ENCODE results near the gene ZIK1. TPM values are rescaled to one million over a fixed set of nuclear protein-coding genes. Genes with fewer than 3 reads are reported as not detected.

Gene ZIK1
- not detected in 5 replicates for total RNA-seq (2022; extraction: Qiagen RNA extraction)

DNA sequence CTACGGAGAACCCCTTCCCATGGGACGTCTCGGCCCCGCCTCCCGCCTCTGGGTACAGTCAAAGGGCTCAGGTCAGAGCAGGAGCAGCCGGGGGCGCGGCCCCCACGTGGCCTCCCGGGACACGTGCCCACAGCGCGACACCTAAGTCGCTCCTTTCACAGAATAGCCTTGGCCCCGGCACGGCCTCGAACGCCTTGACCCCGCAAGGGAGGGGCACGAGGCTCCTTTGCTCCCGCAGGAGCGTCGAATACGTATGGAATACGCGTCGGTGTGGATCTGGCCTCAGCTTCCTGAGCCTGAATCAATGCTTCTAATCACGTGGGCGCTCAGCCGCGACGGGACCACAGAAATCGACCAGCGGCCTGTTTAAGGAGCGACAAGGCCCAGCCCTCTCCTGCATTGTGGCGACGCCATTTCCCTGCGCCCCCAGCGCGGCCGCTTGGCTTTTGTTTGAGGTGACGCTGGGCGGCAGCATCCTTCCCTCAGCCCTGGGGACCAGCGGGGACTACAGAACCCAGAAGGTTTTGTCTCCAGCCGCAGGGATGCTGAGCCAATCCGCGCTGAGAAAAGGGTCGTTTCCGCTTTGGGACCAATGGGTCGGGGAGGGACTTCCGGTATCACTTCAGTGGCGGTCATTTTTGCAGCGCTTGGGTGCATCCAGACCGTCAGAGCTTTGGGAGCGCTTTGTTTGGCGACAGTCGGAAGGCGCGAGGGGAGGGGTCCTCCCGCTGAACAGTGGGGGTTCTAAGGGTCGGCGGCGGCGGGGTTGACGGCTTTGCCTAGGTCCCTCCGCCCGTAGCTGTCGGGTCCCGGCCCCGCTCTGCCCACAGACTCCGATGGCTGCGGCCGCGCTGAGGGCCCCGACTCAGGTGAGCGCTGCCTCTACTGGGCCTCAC lies at the start of gene ZIK1:
TSS of gene ZIK1 (plus strand) at position 625 of the 896 bp plus-strand sequence. CDS start at position 837, 212 bp downstream.

DNA sequence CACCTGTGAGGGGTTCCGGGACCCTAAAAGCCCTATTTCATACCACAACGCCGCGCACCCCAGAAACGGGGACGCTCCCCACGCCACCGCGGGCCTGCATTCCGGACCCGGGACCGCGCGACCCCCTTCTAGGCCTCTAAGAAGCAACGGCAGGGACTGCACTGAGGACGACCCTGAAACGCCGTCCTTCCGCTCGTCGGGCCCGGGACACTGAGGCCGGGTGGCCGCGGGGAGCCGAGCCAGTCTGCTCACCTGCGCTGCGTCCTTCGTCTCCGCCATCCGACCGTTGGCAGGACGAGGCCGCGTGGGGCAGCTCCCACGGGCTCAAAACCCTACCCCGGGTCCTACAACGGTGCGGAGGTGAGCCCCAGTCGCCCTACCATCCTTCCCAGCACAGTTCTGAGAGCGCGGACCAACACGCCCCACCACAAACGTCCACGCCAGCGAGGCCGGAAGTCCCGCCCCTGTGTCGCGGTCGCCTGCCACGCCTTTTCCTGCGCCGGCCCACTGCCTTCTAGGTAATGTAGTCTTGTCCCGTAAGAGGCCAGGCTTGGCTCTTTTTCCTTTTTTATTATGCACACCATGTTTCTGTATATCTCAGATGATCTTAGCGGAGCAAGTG lies 24.4 kb upstream of the ZIK1 start, which contains the start of gene ZNF550:
TSS of gene ZNF550 (minus strand) at position 460 of the 622 bp plus-strand sequence. CDS start at position 279, 181 bp downstream.

DNA sequence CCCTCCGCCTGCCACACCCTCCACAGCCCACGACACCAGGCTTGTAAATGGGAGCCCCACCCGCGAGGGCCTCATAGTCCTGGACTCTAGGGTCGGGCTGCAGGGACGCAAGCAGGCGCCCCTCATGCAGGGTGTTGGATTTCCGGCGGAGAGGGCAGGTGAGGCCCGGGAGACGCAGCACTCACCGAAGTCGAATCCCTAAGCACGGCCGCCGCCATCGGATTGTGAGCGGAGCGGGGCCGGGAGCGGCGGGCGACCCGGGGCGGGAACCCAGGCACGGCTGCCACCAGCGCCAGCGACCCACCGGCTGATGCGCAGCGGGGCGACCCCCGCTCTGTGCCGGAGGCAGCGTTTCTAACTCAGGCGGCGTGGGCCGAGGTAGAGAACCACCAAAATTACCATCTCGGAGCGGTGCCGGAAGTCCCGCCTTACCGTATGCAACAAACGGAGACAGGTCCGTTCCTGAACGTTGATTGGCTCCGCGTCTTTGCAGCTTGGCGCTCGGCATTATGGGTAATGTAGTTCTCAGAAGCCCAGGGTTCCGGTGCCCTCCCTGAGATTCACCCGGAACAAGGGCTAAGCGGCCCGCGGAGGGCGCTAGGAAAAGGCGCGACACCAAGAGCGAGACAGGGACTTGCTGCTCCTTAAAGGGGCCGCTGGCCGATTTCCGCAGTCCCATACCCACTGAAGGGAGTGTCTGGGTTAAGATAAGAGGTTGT lies 5.3 kb upstream of the ZIK1 start, which contains the start of gene ZNF416:
TSS of gene ZNF416 (minus strand) at position 425 of the 719 bp plus-strand sequence. CDS start at position 218, 207 bp downstream.

DNA sequence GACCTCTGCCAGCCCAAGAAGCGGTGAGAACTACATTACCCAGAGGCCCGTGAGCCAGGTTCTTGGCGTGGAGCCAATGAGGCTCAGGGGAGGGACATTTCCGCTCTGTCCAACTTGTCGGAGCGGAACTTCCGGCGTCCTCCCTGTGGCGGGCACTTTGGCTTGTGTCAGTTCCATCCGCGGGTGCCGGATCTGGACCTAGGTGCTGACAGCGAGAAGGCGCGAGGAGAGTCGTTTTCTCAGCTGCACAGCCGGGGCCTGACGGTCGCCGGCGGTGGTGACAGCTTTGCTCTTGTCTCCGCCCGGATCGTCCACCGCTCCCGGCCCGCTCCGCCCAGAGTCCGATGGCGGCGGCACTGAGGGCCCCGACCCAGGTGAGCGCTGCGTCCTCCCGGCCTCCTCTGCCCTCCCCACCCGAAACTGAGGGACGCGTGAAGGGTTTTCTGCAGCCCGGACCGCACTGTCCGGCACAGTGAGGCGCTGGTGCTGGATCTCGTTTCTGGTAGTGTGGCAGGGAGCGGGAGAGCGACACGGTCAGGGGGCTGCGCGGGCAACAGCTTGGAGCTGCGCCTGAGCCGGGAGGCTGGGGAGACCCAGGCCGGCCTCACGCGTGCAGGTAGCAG lies 15.9 kb downstream of the ZIK1 start, which contains the start of gene ZNF530:
TSS of gene ZNF530 (plus strand) at position 125 of the 623 bp plus-strand sequence. CDS start 4,461 bp downstream, outside the sequence.

DNA sequence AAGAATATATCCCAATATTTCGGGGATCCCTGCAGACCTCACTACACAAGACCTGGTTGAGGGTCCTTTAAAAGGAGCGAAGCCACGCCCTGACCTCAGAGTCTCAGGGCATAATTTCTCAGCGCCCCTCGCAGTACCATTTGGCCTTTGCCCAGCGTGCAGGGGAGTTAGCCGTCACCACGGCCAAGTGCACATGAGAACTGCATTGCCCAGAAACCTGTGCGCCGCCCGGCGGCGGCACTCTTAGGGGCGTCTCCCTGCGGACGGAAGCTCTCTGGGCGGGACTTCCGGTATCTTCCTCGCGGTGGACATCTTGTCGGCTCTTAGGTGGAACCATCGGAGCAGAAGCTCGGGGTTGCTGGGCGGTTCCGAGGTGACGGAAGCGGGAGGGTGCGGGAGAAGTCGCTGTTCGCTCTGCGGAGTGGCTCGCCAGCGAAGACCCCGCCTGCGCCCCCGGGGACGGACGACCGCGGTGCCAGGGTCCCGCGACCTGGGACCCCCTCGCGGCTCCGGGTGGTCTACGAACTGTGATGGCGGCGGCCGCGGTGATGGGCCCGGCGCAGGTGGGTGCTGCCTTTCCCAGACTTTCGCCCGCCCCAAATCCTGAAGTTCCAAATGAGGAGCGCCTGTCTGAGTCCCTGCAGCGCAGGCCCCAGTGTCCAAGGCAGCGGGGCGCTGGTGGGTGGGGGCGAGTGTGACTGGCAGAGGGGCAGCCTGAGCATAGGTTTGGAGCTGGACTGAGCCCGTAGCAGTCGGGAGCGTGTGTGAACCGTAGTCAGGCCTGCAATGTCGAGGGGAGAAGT lies 30.2 kb downstream of the ZIK1 start, which contains the start of gene ZNF134:
TSS of gene ZNF134 (plus strand) at position 302 of the 803 bp plus-strand sequence. CDS start 5,227 bp downstream, outside the sequence.

DNA sequence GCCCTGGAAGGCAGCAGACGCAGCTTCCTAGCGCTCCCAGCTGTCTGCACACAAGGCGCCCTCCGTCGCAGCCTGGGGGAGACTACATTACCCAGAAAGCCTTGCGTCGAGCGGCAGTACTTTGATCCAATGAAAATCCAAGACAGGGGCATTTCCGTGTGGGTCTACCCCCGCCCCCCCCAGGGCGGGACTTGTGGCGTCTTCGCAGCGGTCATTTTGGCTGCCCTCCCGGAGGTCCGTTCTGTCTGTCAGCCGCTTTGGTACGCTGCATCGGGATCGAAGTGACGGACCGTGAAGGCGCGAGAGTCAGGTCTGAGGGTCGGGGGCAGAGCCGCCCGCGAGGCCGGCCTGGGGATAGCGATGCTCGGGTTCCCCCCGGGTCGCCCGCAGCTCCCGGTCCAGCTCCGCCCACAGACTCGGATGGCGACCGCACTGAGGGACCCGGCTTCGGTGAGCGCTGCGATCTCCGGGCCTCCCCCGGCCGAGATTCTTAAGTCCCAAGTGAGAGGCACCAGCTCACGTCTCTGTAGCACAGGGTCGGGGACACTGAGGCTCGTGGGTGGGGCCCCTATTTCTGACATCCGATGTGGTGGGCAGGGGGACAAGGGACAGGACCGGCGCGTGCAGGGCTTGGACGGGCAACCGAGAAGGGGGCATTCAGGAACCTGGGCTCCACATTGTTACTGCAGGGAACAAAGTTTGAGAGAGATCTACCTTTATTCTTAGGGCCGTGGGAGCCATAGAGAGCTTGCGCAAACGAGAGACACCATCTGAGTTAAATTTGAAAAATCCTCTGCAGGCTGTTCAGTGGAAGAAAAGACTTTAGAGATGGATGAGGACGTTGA lies 49.3 kb downstream of the ZIK1 start, which contains the start of gene ZNF211:
TSS of gene ZNF211 (plus strand) at position 182 of the 845 bp plus-strand sequence. CDS start at position 361, 179 bp downstream.

Other genes starting within 250 kb of the ZIK1 start
- 2.1 to 2.7 TPM (median 2.4 TPM) in 5 replicates for gene ZNF304, start 232.9 kb upstream of the ZIK1 start, total RNA-seq (2022; extraction: Qiagen RNA extraction)
- gene TRAPPC2B, start 220.6 kb upstream of the ZIK1 start, total RNA-seq (2022; extraction: Qiagen RNA extraction) = 13.7 to 16.4 TPM (median 16.3 TPM) in 5 replicates
- 0.85 to 1.5 TPM (median 1.4 TPM) in 5 replicates for gene ZNF547, start 220.6 kb upstream of the ZIK1 start, total RNA-seq (2022; extraction: Qiagen RNA extraction)
- 3.3 to 5.0 TPM (median 3.7 TPM) in 5 replicates for gene ZNF548, start 194.3 kb upstream of the ZIK1 start, total RNA-seq (2022; extraction: Qiagen RNA extraction)
- gene ZNF17, start 173.0 kb upstream of the ZIK1 start, total RNA-seq (2022; extraction: Qiagen RNA extraction) = 3.8 to 7.0 TPM (median 4.9 TPM) in 5 replicates
- 14.1 to 16.4 TPM (median 15.0 TPM) in 5 replicates for gene ZNF749, start 148.8 kb upstream of the ZIK1 start, total RNA-seq (2022; extraction: Qiagen RNA extraction)
- gene VN1R1, start 127.0 kb upstream of the ZIK1 start, total RNA-seq (2022; extraction: Qiagen RNA extraction) = 0.06 to 0.11 TPM in 2 of 5 replicates, not detected in the others
- 0.73 to 1.4 TPM (median 1.2 TPM) in 5 replicates for gene ZNF772, start 106.6 kb upstream of the ZIK1 start, total RNA-seq (2022; extraction: Qiagen RNA extraction)
- gene ZNF419, start 96.4 kb upstream of the ZIK1 start, total RNA-seq (2022; extraction: Qiagen RNA extraction) = 4.9 to 7.9 TPM (median 6.7 TPM) in 5 replicates
- gene ZNF773, start 84.2 kb upstream of the ZIK1 start, total RNA-seq (2022; extraction: Qiagen RNA extraction) = 4.1 to 6.7 TPM (median 4.4 TPM) in 5 replicates
- 1.4 to 1.9 TPM (median 1.7 TPM) in 5 replicates for gene ZNF549, start 56.8 kb upstream of the ZIK1 start, total RNA-seq (2022; extraction: Qiagen RNA extraction)
- gene ZNF550, start 24.3 kb upstream of the ZIK1 start, total RNA-seq (2022; extraction: Qiagen RNA extraction) = 2.5 to 5.4 TPM (median 3.8 TPM) in 5 replicates
- 3.4 to 5.0 TPM (median 4.2 TPM) in 5 replicates for gene ZNF416, start 5.2 kb upstream of the ZIK1 start, total RNA-seq (2022; extraction: Qiagen RNA extraction)
- gene ZNF530, start 15.7 kb downstream of the ZIK1 start, total RNA-seq (2022; extraction: Qiagen RNA extraction) = 4.7 to 5.7 TPM (median 5.1 TPM) in 5 replicates
- gene ZNF134, start 30.1 kb downstream of the ZIK1 start, total RNA-seq (2022; extraction: Qiagen RNA extraction) = 8.3 to 9.8 TPM (median 8.7 TPM) in 5 replicates
- 5.3 to 6.7 TPM (median 5.8 TPM) in 5 replicates for gene ZNF211, start 49.0 kb downstream of the ZIK1 start, total RNA-seq (2022; extraction: Qiagen RNA extraction)
- not detected in 5 replicates for gene ZSCAN4, start 84.8 kb downstream of the ZIK1 start, total RNA-seq (2022; extraction: Qiagen RNA extraction)
- 4.4 to 6.7 TPM (median 5.3 TPM) in 5 replicates for gene ZNF551, start 97.8 kb downstream of the ZIK1 start, total RNA-seq (2022; extraction: Qiagen RNA extraction)
- gene ZNF154, start 125.1 kb downstream of the ZIK1 start, total RNA-seq (2022; extraction: Qiagen RNA extraction) = not detected in 5 replicates
- 0.83 to 1.2 TPM (median 1.1 TPM) in 5 replicates for gene ZNF671, start 143.5 kb downstream of the ZIK1 start, total RNA-seq (2022; extraction: Qiagen RNA extraction)
- 4.0 to 6.8 TPM (median 5.0 TPM) in 5 replicates for gene ZNF776, start 162.7 kb downstream of the ZIK1 start, total RNA-seq (2022; extraction: Qiagen RNA extraction)
- 5.4 to 7.2 TPM (median 6.4 TPM) in 5 replicates for gene ZNF586, start 185.5 kb downstream of the ZIK1 start, total RNA-seq (2022; extraction: Qiagen RNA extraction)
- gene ZNF552, start 230.8 kb downstream of the ZIK1 start, total RNA-seq (2022; extraction: Qiagen RNA extraction) = 4.8 to 6.0 TPM (median 5.3 TPM) in 5 replicates
- 7.4 to 8.8 TPM (median 7.7 TPM) in 5 replicates for gene ZNF587B, start 246.2 kb downstream of the ZIK1 start, total RNA-seq (2022; extraction: Qiagen RNA extraction)

Data from A549 treated with Mapracorat at 1 μM for 4 hours (cell line).